Right ventricle myocardium superior (tissue), 1 donor: Measurements from ENCODE around the gene SCP2. TPM values are rescaled to one million over a fixed set of nuclear protein-coding genes. Genes with fewer than 3 reads are reported as not detected.
A peak's percentile ranks its signal among the peaks of the same experiment; 100 is the strongest.

Source experiments
- ATAC-seq: fragments of 200-7000 bp; cut with Tn5 transposase; one replicate; pipeline ENCODE4 v1.9.1; 2020; ENCODE audit warnings: mild to moderate bottlenecking; ENCODE audit not compliant: poor library complexity
- DNase-seq: peaks from one replicate; pipeline ENCODE4 v3.0.0-alpha.2; 2020
- intact Hi-C: fragments of 100-400 bp; cut with DNase I; formaldehyde crosslinking; loops from one replicate; pipeline ENCODE4 v1.11.2; 2022
- microRNA-seq: library from miRNA; unstranded; fragments of <30 nt; microRNA quantifications from one replicate; pipeline ENCODE4 v1.2.0, GENCODE V29; 2020
- total RNA-seq: library from RNA; stranded (reverse); fragmentation: NEBNext Ultra II Directional; extraction: Animal tissue kit (Norgen Biotek cat#: 25700); gene quantifications from one replicate; pipeline ENCODE4 v1.2.1, GENCODE V29; 2021
- donor health status: DM: no; HTN: yes; CAD: no; lungs with severe emphysema.

The SCP2 gene
- total RNA-seq, 1 donor from 2014 or later = 155 TPM

GRCh38 chr1:53085405-53085804 is 158.3 kb downstream of the SCP2 start:
- ATAC-seq = no peak
- intact Hi-C loops = no loop called here
- no peak for DNase-seq

- intact Hi-C loops = no loop called here
- DNase-seq (no peak), ATAC-seq (no peak)
Observed at GRCh38 chr1:53086491-53087070, 159.5 kb downstream of the SCP2 start.

- DNase-seq (no peak), ATAC-seq (no peak)
- intact Hi-C loops = no loop called here
Observed at GRCh38 chr1:53087332-53088285, 160.5 kb downstream of the SCP2 start.

GRCh38 chr1:53088616-53089300 is 161.7 kb downstream of the SCP2 start:
- DNase-seq (no peak), ATAC-seq (no peak)
- intact Hi-C loops = no loop called here

GRCh38 chr1:53089478-53090226 is 162.6 kb downstream of the SCP2 start:
- intact Hi-C loops = no loop called here
- no peak for ATAC-seq
- DNase-seq = no peak

- peak; percentile 62 for ATAC-seq
- intact Hi-C loops = no loop called here
- peak; percentile 82 for DNase-seq
Observed at GRCh38 chr1:53090227-53091147, 163.4 kb downstream of the SCP2 start.

GRCh38 chr1:53091841-53092645 is 165.0 kb downstream of the SCP2 start:
- DNase-seq (peak; percentile 83), ATAC-seq (peak; percentile 86)
- intact Hi-C loops = no loop called here

- intact Hi-C loops = no loop called here
Observed at GRCh38 chr1:53092659-53093450, 165.8 kb downstream of the SCP2 start.

GRCh38 chr1:53093451-53093754 is 166.3 kb downstream of the SCP2 start:
- no peak for ATAC-seq
- no peak for DNase-seq
- intact Hi-C loops = no loop called here

More at GRCh38 chr1:53092659-53093450, 165.8 kb downstream of the SCP2 start:
- DNase-seq = no peak
- ATAC-seq = no peak

- intact Hi-C loops = no loop called here
- no peak for ATAC-seq
- DNase-seq = no peak
Observed at GRCh38 chr1:53093778-53094532, 166.9 kb downstream of the SCP2 start.

GRCh38 chr1:53094533-53094919 is 167.4 kb downstream of the SCP2 start:
- intact Hi-C loops = no loop called here
- no peak for DNase-seq
- no peak for ATAC-seq

Small RNA genes lying within 50 kb of the gene (microRNA-seq; reads per million reads assigned to microRNA genes)
- gene MIR1273F = not detected
- gene MIR1273G = not detected
- not detected for gene MIR5095

Other genes starting within 250 kb of the SCP2 start
- gene COA7, start 228.9 kb upstream of the SCP2 start, total RNA-seq = 18.6 TPM
- gene ZYG11B, start 200.8 kb upstream of the SCP2 start, total RNA-seq = 75.0 TPM
- not detected for gene ZYG11A, start 84.5 kb upstream of the SCP2 start, total RNA-seq
- 147 TPM for gene ECHDC2, start 5.5 kb upstream of the SCP2 start, total RNA-seq
- gene PODN, start 134.9 kb downstream of the SCP2 start, total RNA-seq = 30.1 TPM
- 0.08 TPM for gene SLC1A7, start 215.4 kb downstream of the SCP2 start, total RNA-seq